ENCODE measurements around the gene FEZ2. TPM values are rescaled to one million over a fixed set of nuclear protein-coding genes. Genes with fewer than 3 reads are reported as not detected.

Gene FEZ2
- polyA plus RNA-seq, 1 donor (not counting 4 experiments of a cell fraction or from before 2014, with no cell fraction given): 56.2 TPM

DNA sequence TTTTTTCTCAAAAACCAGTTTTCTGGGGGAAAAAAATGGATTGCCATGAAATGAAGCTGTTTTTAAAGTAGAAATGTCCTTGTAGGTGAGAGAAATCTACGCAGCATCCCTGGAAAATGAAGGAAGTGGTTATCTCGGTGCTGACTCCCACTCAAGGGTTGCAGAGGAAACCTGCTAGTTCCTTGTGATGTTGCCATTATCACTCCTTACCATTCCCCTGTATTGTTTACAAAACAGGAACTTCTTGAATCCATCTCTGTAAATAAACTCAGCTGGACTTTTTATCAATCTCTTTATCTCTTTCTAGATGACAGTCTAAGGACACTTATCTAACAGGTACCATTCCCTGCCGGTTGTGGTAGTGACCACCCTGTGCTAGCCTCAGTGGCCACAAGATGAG, 61.2 kb downstream of the FEZ2 start:
- FAIRE-seq: no peak
- Histone ChIP-seq H3K4me2 (ENCODE audit: control insufficient read depth, extremely low read depth, insufficient read depth, low read depth, low read length) (no peak overlapping the region), H3K36me3 (ENCODE audit: control insufficient read depth in 2 of 2, extremely low read depth in 1 of 2, insufficient read depth in 2 of 2, low read length in 2 of 2) (peaks cover 38 to 50% of the 10 kb centered on the region in 2 experiments), H3K4me1 (ENCODE audit: control insufficient read depth, extremely low read depth, insufficient read depth, low read length) (no peaks in the 10 kb centered on the region), H3K27me3 (ENCODE audit: control insufficient read depth, extremely low read depth, insufficient read depth, low read length) (no peaks in the 10 kb centered on the region), H3K9me1 (ENCODE audit: control insufficient read depth, extremely low read depth, insufficient read depth, low read length) (no peaks in the 10 kb centered on the region), H3K9me3 (ENCODE audit: control insufficient read depth, low read depth, low read length) (no peaks in the 10 kb centered on the region), H3K27ac (ENCODE audit: control insufficient read depth, insufficient read depth, low read length) (no peak overlapping the region), H3K9ac (ENCODE audit: control insufficient read depth, extremely low read depth, insufficient read depth, low read length) (no peak overlapping the region), H4K20me1 (ENCODE audit: control insufficient read depth, extremely low read depth, insufficient read depth, low read length) (no peaks in the 10 kb centered on the region), H2AFZ (ENCODE audit: control insufficient read depth, low read length) (no peak overlapping the region), H3K4me3 (ENCODE audit: control insufficient read depth in 2 of 3, extremely low read depth in 1 of 3, insufficient read depth in 2 of 3, low read depth in 1 of 3, low read length in 3 of 3) (no peak overlapping the region), H3K79me2 (ENCODE audit: control insufficient read depth, insufficient read depth, low read length) (no peaks in the 10 kb centered on the region)
- dilution Hi-C loops (cut with MboI; ENCODE audit: extremely low pct_ligation_motif_present, low sequenced_read_pairs): no loop called here
- TF ChIP-seq EZH2 (IDR thresholded peaks at IDR 0.05; ENCODE audit: low read length): no peak
- TF ChIP-seq, protein P1, sequence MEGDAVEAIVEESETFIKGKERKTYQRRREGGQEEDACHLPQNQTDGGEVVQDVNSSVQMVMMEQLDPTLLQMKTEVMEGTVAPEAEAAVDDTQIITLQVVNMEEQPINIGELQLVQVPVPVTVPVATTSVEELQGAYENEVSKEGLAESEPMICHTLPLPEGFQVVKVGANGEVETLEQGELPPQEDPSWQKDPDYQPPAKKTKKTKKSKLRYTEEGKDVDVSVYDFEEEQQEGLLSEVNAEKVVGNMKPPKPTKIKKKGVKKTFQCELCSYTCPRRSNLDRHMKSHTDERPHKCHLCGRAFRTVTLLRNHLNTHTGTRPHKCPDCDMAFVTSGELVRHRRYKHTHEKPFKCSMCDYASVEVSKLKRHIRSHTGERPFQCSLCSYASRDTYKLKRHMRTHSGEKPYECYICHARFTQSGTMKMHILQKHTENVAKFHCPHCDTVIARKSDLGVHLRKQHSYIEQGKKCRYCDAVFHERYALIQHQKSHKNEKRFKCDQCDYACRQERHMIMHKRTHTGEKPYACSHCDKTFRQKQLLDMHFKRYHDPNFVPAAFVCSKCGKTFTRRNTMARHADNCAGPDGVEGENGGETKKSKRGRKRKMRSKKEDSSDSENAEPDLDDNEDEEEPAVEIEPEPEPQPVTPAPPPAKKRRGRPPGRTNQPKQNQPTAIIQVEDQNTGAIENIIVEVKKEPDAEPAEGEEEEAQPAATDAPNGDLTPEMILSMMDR (optimal IDR thresholded peaks at IDR 0.05 in 1 of 3, IDR thresholded peaks at IDR 0.05 in 1 of 3, conservative IDR thresholded peaks at IDR 0.05 in 1 of 3; ENCODE audit: extremely low read depth in 1 of 3, insufficient read depth in 2 of 3, low read length in 3 of 3): no peak
- no peak for DNase-seq (ENCODE audit: low read depth, low spot score)

DNA sequence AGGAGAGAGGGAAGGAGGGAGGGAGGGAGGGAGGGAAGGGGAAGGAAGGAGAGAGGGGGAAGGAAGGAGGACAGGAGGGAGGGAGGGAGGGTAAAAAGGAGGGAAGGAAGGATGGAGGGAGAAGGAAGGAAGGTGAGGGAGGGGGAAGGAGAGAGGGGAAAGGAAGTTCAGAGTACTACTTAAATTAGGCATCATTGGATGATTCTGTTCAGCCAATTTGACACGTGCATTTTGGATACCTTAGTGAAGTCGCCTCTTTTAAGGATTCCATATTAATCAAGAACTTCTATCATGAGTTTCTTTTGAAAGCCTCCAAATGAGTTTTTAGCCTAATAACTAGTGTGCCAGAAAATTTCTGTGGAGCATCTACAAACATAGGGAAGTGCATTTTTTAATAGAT, 62.9 kb downstream of the FEZ2 start:
- Histone ChIP-seq H3K9me3 (ENCODE audit: control insufficient read depth, low read depth, low read length) (no peaks in the 10 kb centered on the region), H3K4me3 (ENCODE audit: control insufficient read depth in 2 of 3, extremely low read depth in 1 of 3, insufficient read depth in 2 of 3, low read depth in 1 of 3, low read length in 3 of 3) (no peak overlapping the region), H3K27ac (ENCODE audit: control insufficient read depth, insufficient read depth, low read length) (no peak overlapping the region), H3K36me3 (ENCODE audit: control insufficient read depth in 2 of 2, extremely low read depth in 1 of 2, insufficient read depth in 2 of 2, low read length in 2 of 2) (peaks cover 32 to 48% of the 10 kb centered on the region in 2 experiments), H3K79me2 (ENCODE audit: control insufficient read depth, insufficient read depth, low read length) (no peaks in the 10 kb centered on the region), H4K20me1 (ENCODE audit: control insufficient read depth, extremely low read depth, insufficient read depth, low read length) (no peaks in the 10 kb centered on the region), H3K4me1 (ENCODE audit: control insufficient read depth, extremely low read depth, insufficient read depth, low read length) (no peaks in the 10 kb centered on the region), H3K4me2 (ENCODE audit: control insufficient read depth, extremely low read depth, insufficient read depth, low read depth, low read length) (no peak overlapping the region), H3K9ac (ENCODE audit: control insufficient read depth, extremely low read depth, insufficient read depth, low read length) (no peak overlapping the region), H3K9me1 (ENCODE audit: control insufficient read depth, extremely low read depth, insufficient read depth, low read length) (no peaks in the 10 kb centered on the region), H3K27me3 (ENCODE audit: control insufficient read depth, extremely low read depth, insufficient read depth, low read length) (no peaks in the 10 kb centered on the region), H2AFZ (ENCODE audit: control insufficient read depth, low read length) (no peak overlapping the region)
- TF ChIP-seq, protein P1 (optimal IDR thresholded peaks at IDR 0.05 in 1 of 3, IDR thresholded peaks at IDR 0.05 in 1 of 3, conservative IDR thresholded peaks at IDR 0.05 in 1 of 3; ENCODE audit: extremely low read depth in 1 of 3, insufficient read depth in 2 of 3, low read length in 3 of 3): no peak
- no peak for TF ChIP-seq EZH2 (IDR thresholded peaks at IDR 0.05; ENCODE audit: low read length)
- no peak for DNase-seq (ENCODE audit: low read depth, low spot score)
- FAIRE-seq: no peak
- dilution Hi-C loops (cut with MboI; ENCODE audit: extremely low pct_ligation_motif_present, low sequenced_read_pairs): no loop called here
